GM18951 (cell line): ENCODE measurements around the gene ZNF207.
"Not testable (repeated sequence)": the region's sequence is repeated elsewhere in the genome, so short reads cannot be mapped to it uniquely, and the experiment has no call there.

ENCODE experiments used
- POLR2A ChIP-seq: IDR thresholded peaks from 4 replicates; pipeline ENCODE4 v1.6.1; 2011; ENCODE audit warnings: mild to moderate bottlenecking; ENCODE audit not compliant: insufficient read length, insufficient read depth; ENCODE audit errors: extremely low read depth
- in situ Hi-C: fragments of 300-500 bp; cut with MboI; formaldehyde crosslinking; loops from one replicate; pipeline ENCODE4 v1.12.0; 2022; ENCODE audit warnings: low sequenced_read_pairs, mixed read lengths, inconsistent platforms; ENCODE audit not compliant: unreplicated experiment

ZNF207 gene

GRCh38 chr17:32345951-32346600 lies 3.9 kb upstream of the ZNF207 start:
- in situ Hi-C loops = no loop called here
- no peak for TF ChIP-seq POLR2A

- in situ Hi-C loops = no loop called here
- no peak for TF ChIP-seq POLR2A
Measured at GRCh38 chr17:32348483-32348800, 1.5 kb upstream of the ZNF207 start.

GRCh38 chr17:32349503-32349853 lies 479 bp upstream of the ZNF207 start:
- TF ChIP-seq POLR2A = no peak
- in situ Hi-C loops = no loop called here

GRCh38 chr17:32350666-32351418 lies 885 bp downstream of the ZNF207 start:
- TF ChIP-seq POLR2A = no peak
- in situ Hi-C loops = no loop called here

GRCh38 chr17:32352734-32353133 lies 2.8 kb downstream of the ZNF207 start:
- in situ Hi-C loops = not testable (repeated sequence)

GRCh38 chr17:32355649-32356377 lies 5.9 kb downstream of the ZNF207 start:
- no peak for TF ChIP-seq POLR2A
- in situ Hi-C loops = no loop called here

GRCh38 chr17:32356378-32356743 lies 6.4 kb downstream of the ZNF207 start:
- in situ Hi-C loops = no loop called here
- TF ChIP-seq POLR2A = no peak

- in situ Hi-C loops = no loop called here
- no peak for TF ChIP-seq POLR2A
Measured at GRCh38 chr17:32356750-32357149, 6.8 kb downstream of the ZNF207 start.

GRCh38 chr17:32357615-32358014 lies 7.7 kb downstream of the ZNF207 start:
- TF ChIP-seq POLR2A = no peak
- in situ Hi-C loops = no loop called here

GRCh38 chr17:32361270-32361669 lies 11.3 kb downstream of the ZNF207 start:
- TF ChIP-seq POLR2A = no peak
- in situ Hi-C loops = no loop called here

- TF ChIP-seq POLR2A = no peak
- in situ Hi-C loops = no loop called here
Measured at GRCh38 chr17:32370426-32370825, 20.5 kb downstream of the ZNF207 start.

GRCh38 chr17:32382526-32383223 lies 32.7 kb downstream of the ZNF207 start:
- in situ Hi-C loops = no loop called here

GRCh38 chr17:32383926-32384434 lies 34.0 kb downstream of the ZNF207 start:
- peak; percentile 24 for TF ChIP-seq POLR2A
- in situ Hi-C loops = no loop called here

More at GRCh38 chr17:32382526-32383223, 32.7 kb downstream of the ZNF207 start:
- TF ChIP-seq POLR2A = peak; percentile 14
